ENCODE data around the gene BRD1.

DNA sequence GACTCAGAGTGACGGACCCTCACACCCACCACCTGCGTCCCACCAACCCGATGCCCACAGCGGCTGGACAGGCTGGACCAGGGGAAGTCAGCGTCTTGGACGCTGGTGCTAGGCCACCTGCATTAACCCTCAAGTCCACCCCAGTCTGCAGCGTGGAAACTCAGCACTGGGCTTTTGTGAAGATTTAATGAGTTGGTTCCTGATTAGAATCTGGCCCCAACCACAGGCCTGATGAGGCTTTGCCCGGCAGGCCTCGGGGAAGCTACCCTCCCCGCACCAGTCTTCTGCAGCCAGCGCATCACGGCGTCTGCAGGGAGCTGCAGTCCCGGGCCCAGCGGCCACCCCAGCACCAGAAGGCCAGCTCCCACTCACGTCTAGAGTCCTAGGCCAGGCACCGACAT, 101.0 kb downstream of the BRD1 start:
- TF ChIP-seq EZH2phosphoT487 (IDR thresholded peaks at IDR 0.05; ENCODE audit: borderline replicate concordance, low read length) (no peak), EZH2 (IDR thresholded peaks at IDR 0.05; ENCODE audit: low read length, unreplicated experiment) (no peak)
- TF ChIP-seq, protein P1, sequence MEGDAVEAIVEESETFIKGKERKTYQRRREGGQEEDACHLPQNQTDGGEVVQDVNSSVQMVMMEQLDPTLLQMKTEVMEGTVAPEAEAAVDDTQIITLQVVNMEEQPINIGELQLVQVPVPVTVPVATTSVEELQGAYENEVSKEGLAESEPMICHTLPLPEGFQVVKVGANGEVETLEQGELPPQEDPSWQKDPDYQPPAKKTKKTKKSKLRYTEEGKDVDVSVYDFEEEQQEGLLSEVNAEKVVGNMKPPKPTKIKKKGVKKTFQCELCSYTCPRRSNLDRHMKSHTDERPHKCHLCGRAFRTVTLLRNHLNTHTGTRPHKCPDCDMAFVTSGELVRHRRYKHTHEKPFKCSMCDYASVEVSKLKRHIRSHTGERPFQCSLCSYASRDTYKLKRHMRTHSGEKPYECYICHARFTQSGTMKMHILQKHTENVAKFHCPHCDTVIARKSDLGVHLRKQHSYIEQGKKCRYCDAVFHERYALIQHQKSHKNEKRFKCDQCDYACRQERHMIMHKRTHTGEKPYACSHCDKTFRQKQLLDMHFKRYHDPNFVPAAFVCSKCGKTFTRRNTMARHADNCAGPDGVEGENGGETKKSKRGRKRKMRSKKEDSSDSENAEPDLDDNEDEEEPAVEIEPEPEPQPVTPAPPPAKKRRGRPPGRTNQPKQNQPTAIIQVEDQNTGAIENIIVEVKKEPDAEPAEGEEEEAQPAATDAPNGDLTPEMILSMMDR (conservative IDR thresholded peaks at IDR 0.05; ENCODE audit: low read depth, low read length), result no peak
